ENCODE measurements around the gene RNF182. TPM values are rescaled to one million over a fixed set of nuclear protein-coding genes. Genes with fewer than 3 reads are reported as not detected.

The RNF182 gene
- total RNA-seq, 5 donors from 2014 or later (not counting 1 experiment from before 2014, with no cell fraction given): 0.16 to 0.49 (median 0.18) TPM; not detected in 2

DNA sequence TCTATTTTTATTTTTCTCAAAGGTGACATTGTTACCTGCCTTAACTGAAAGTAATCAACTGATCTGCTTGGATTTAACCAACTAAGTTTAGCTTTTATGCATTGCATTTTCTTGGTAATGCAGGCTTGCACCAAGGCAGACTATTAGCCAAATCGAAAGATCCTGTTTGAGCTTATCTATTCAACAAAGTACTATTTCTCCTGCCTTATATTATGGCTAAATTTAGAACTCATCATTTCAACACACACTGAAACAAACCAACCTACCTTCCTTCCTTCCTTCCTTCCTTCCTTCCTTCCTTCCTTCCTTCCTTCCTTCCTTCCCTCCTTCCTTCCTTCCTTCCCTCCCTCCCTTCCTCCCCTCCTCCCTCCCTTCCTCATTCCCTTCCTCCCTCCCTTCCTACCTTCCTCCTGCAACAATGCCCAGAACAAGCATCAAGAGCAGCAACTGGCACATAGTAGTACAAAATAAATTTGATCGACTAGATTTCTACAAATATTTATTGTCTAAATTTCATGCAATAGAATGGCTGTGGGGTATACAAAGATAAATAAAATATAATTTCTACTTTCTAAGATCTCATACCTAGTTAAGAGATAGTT lies 17.0 kb upstream of the RNF182 start:
- no peaks in the 10 kb centered on the region for H3K36me3 Mint-ChIP-seq
- ATAC-seq (replicated peaks in 1 of 4) (no peak), DNase-seq (no peak)
- H3K27ac ChIP-seq (ENCODE audit: low read length): no peak overlapping the region
- H3K4me1 Mint-ChIP-seq: peaks cover 0 to 7% (median 6%) of the 10 kb centered on the region in 3 donors
- H3K27me3 Mint-ChIP-seq: peaks cover 27 to 29% of the 10 kb centered on the region in 2 donors
- no peak overlapping the region for H3K4me3 ChIP-seq (ENCODE audit: control insufficient read depth in 1 of 2, extremely low read depth in 1 of 2, low read length in 1 of 2)
- H3K9me3 ChIP-seq: no peaks in the 10 kb centered on the region
- ChIA-PET POLR2A (no interaction called here), CTCF (interaction anchor here (0.7 to 2.2 kb wide), 11 partner anchors 15 to 1716 kb away, joined by 3 to 8 read pairs (median 4); no protein-coding TSS in a partner anchor)
- H3K9me3 Mint-ChIP-seq: no peaks in the 10 kb centered on the region
- peaks cover 0 to 17% of the 10 kb centered on the region in 2 experiments for H3K27me3 ChIP-seq (replicated peaks in 1 of 2; ENCODE audit: control insufficient read depth in 2 of 2, extremely low read depth in 1 of 2, insufficient read depth in 2 of 2, low read length in 1 of 2)
- H3K36me3 ChIP-seq (ENCODE audit: control insufficient read depth in 2 of 2, extremely low read depth in 1 of 2, insufficient read depth in 1 of 2, low read length in 1 of 2): no peaks in the 10 kb centered on the region
- peaks cover 0 to 2% of the 10 kb centered on the region in 2 experiments for H3K4me1 ChIP-seq (ENCODE audit: control insufficient read depth in 1 of 2, extremely low read depth in 1 of 2, insufficient read depth in 2 of 2, low read length in 2 of 2)
- no peak overlapping the region for H3K27ac Mint-ChIP-seq
- no peak overlapping the region for H3K4me3 Mint-ChIP-seq
- WGBS (ENCODE audit: insufficient coverage): 45% methylated on average over 1 of the region's 2 CpGs

DNA sequence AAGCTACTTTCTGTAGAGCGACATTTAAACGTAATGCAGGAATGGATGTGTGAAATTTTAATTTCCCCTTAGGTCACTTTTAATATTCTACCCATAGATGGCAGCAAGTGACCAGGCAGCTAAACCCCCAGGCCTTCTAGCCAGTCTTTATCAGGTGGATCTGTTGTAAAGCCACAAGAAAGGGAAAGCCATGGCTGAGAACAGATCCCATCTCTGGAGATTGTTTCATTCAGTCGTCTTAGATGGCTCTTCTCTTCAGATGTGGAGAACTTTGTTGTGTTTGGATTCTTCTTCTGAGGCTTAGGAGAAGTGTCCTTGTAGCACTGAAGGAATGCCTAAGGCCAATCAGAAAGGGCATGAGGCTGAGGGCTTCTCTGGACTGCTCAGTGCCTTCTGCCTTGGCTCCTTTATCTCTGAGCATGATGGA lies 15.8 kb upstream of the RNF182 start:
- Mint-ChIP-seq H3K4me1 (peaks cover 0 to 7% (median 6%) of the 10 kb centered on the region in 3 donors), H3K4me3 (no peak overlapping the region), H3K27me3 (peaks cover 19 to 21% of the 10 kb centered on the region in 2 donors), H3K27ac (no peak overlapping the region), H3K9me3 (no peaks in the 10 kb centered on the region), H3K36me3 (no peaks in the 10 kb centered on the region)
- ATAC-seq (replicated peaks in 1 of 4): peak; percentile 58 to 90 (median 62)
- peaks cover 0 to 2% of the 10 kb centered on the region in 2 experiments for H3K4me1 ChIP-seq (ENCODE audit: control insufficient read depth in 1 of 2, extremely low read depth in 1 of 2, insufficient read depth in 2 of 2, low read length in 2 of 2)
- no peaks in the 10 kb centered on the region for H3K9me3 ChIP-seq
- H3K27ac ChIP-seq (ENCODE audit: low read length): no peak overlapping the region
- no peak overlapping the region for H3K4me3 ChIP-seq (ENCODE audit: control insufficient read depth in 1 of 2, extremely low read depth in 1 of 2, low read length in 1 of 2)
- no CpG with 5 or more reads among the region's 3 CpGs for WGBS (ENCODE audit: insufficient coverage)
- ChIA-PET POLR2A (interaction anchor here in 1 of 2 donors (0.6 kb wide), 1 partner anchor 189 kb away, joined by 3 read pairs; no protein-coding TSS in a partner anchor), CTCF (interaction anchor here (0.8 to 2.2 kb wide), 14 partner anchors 11 to 1717 kb away, joined by 3 to 8 read pairs (median 4); no protein-coding TSS in a partner anchor)
- H3K36me3 ChIP-seq (ENCODE audit: control insufficient read depth in 2 of 2, extremely low read depth in 1 of 2, insufficient read depth in 1 of 2, low read length in 1 of 2): no peaks in the 10 kb centered on the region
- peak in 27 of 35 experiments; percentile 4 to 75 (median 19) for DNase-seq
- H3K27me3 ChIP-seq (replicated peaks in 1 of 2; ENCODE audit: control insufficient read depth in 2 of 2, extremely low read depth in 1 of 2, insufficient read depth in 2 of 2, low read length in 1 of 2): peaks cover 0 to 8% of the 10 kb centered on the region in 2 experiments

DNA sequence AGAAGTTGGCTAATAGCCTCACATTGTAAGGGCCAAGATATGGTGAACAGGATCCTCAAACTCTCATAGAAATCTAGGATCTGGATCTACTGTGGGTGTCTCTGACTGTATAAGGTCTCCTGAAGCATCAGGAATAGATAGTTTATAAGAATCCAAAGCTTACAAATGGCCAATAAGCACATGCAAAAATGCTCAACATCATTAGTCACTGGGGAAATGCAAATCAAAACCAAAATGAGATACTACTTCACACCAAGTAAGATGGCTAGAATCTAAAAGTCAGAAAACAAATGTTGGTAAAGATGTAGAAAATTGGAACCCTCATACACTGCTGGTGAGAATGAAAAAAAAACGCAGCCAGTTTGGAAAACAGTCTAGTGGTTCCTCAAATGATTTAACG lies 14.3 kb upstream of the RNF182 start:
- Mint-ChIP-seq H3K27ac (no peak overlapping the region), H3K9me3 (no peaks in the 10 kb centered on the region), H3K36me3 (no peaks in the 10 kb centered on the region), H3K4me1 (peaks cover 0 to 7% (median 6%) of the 10 kb centered on the region in 3 donors), H3K27me3 (peaks cover 9 to 27% of the 10 kb centered on the region in 2 donors), H3K4me3 (no peak overlapping the region)
- no peak for DNase-seq
- ATAC-seq (replicated peaks in 1 of 4): no peak
- CTCF ChIA-PET: interaction anchor here in 1 of 2 donors (0.8 to 1.0 kb wide), 2 partner anchors 14 to 134 kb away, joined by 3 read pairs; no protein-coding TSS in a partner anchor
- Histone ChIP-seq H3K4me1 (ENCODE audit: control insufficient read depth in 1 of 2, extremely low read depth in 1 of 2, insufficient read depth in 2 of 2, low read length in 2 of 2) (peaks cover 0 to 2% of the 10 kb centered on the region in 2 experiments), H3K27ac (ENCODE audit: low read length) (no peak overlapping the region), H3K9me3 (no peaks in the 10 kb centered on the region), H3K4me3 (ENCODE audit: control insufficient read depth in 1 of 2, extremely low read depth in 1 of 2, low read length in 1 of 2) (no peak overlapping the region), H3K27me3 (replicated peaks in 1 of 2; ENCODE audit: control insufficient read depth in 2 of 2, extremely low read depth in 1 of 2, insufficient read depth in 2 of 2, low read length in 1 of 2) (peaks cover 0 to 4% of the 10 kb centered on the region in 2 experiments), H3K36me3 (ENCODE audit: control insufficient read depth in 2 of 2, extremely low read depth in 1 of 2, insufficient read depth in 1 of 2, low read length in 1 of 2) (no peaks in the 10 kb centered on the region)
- POLR2A ChIA-PET: interaction anchor here in 1 of 2 donors (0.6 kb wide), 1 partner anchor 1726 kb away, joined by 3 read pairs; no protein-coding TSS in a partner anchor
- no CpG with 5 or more reads among the region's 2 CpGs for WGBS (ENCODE audit: insufficient coverage)

DNA sequence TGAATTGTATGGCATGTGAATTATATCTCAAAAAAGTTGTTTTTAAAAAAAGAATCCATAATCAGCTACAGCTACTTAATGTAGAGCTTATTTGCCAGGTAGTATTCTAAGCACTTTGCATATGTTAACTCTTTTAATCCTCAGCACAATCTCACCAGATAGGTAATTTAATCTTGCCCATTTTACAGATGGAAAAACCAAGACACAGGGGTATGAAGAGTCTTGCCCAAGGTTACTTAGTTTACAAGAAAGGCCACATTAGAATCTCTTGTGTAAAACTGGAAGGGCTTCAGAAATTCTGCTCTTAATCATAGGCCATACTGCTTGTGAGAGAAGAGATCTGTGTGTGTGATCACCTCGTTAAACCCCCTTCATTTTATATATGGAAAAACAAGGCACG lies 13.4 kb upstream of the RNF182 start:
- no CpG with 5 or more reads among the region's 2 CpGs for WGBS (ENCODE audit: insufficient coverage)
- ChIA-PET POLR2A (no interaction called here), CTCF (no interaction called here)
- Mint-ChIP-seq H3K4me3 (no peak overlapping the region), H3K36me3 (no peaks in the 10 kb centered on the region), H3K27ac (no peak overlapping the region), H3K27me3 (peaks cover 12 to 27% of the 10 kb centered on the region in 2 donors), H3K9me3 (no peaks in the 10 kb centered on the region), H3K4me1 (peaks cover 0 to 7% (median 6%) of the 10 kb centered on the region in 3 donors)
- DNase-seq (no peak), ATAC-seq (replicated peaks in 1 of 4) (no peak)
- Histone ChIP-seq H3K4me1 (ENCODE audit: control insufficient read depth in 1 of 2, extremely low read depth in 1 of 2, insufficient read depth in 2 of 2, low read length in 2 of 2) (peaks cover 0 to 2% of the 10 kb centered on the region in 2 experiments), H3K27ac (ENCODE audit: low read length) (no peak overlapping the region), H3K27me3 (replicated peaks in 1 of 2; ENCODE audit: control insufficient read depth in 2 of 2, extremely low read depth in 1 of 2, insufficient read depth in 2 of 2, low read length in 1 of 2) (peaks cover 0 to 5% of the 10 kb centered on the region in 2 experiments), H3K9me3 (no peaks in the 10 kb centered on the region), H3K4me3 (ENCODE audit: control insufficient read depth in 1 of 2, extremely low read depth in 1 of 2, low read length in 1 of 2) (no peak overlapping the region), H3K36me3 (ENCODE audit: control insufficient read depth in 2 of 2, extremely low read depth in 1 of 2, insufficient read depth in 1 of 2, low read length in 1 of 2) (no peaks in the 10 kb centered on the region)

DNA sequence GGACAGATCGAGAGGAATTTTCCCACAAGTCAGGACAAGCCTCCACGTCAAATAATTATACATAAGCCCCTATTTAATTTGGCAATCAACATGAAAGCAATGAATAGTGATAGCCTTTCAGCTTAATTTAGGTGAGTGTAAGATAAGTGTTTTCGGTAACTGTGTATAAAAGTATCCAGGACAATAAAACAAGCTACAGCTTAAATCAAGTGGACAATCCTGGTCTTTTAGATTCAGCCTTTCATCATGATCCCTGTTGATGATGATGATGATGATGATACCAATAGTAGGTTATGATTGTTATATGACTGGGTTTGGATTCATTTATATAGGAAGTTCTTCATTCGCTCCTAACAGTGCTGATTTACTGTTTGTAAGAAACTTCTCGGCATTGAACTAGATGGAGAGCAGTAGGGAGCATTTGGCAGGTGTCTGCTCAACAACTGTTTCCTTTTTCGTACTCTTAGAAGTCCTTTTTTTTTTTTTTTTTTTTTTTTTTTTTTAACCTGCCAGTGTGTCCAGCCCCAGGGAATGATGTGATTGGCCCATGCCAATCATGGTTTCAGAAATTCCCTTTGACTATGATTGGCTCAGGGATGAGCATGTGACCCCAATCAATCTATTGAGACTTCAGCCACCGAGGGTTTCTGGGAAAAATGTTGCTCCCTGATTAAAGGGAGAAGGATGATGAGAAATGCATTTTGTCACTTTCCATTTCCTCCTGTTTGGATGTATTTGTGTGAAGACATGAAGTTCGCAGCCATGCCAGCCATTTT lies 11.3 kb upstream of the RNF182 start:
- Histone ChIP-seq H3K4me3 (ENCODE audit: control insufficient read depth in 1 of 2, extremely low read depth in 1 of 2, low read length in 1 of 2) (no peak overlapping the region), H3K9me3 (no peaks in the 10 kb centered on the region), H3K4me1 (ENCODE audit: control insufficient read depth in 1 of 2, extremely low read depth in 1 of 2, insufficient read depth in 2 of 2, low read length in 2 of 2) (peaks cover 0 to 2% of the 10 kb centered on the region in 2 experiments), H3K27ac (ENCODE audit: low read length) (no peak overlapping the region), H3K36me3 (ENCODE audit: control insufficient read depth in 2 of 2, extremely low read depth in 1 of 2, insufficient read depth in 1 of 2, low read length in 1 of 2) (no peaks in the 10 kb centered on the region), H3K27me3 (replicated peaks in 1 of 2; ENCODE audit: control insufficient read depth in 2 of 2, extremely low read depth in 1 of 2, insufficient read depth in 2 of 2, low read length in 1 of 2) (peaks cover 0 to 4% of the 10 kb centered on the region in 2 experiments)
- WGBS (ENCODE audit: insufficient coverage): 92% methylated on average over 2 of the region's 8 CpGs
- no peak for DNase-seq
- Mint-ChIP-seq H3K27me3 (peaks cover 23 to 32% of the 10 kb centered on the region in 2 donors), H3K4me3 (no peak overlapping the region), H3K9me3 (no peaks in the 10 kb centered on the region), H3K4me1 (peaks cover 0 to 7% (median 6%) of the 10 kb centered on the region in 3 donors), H3K27ac (no peak overlapping the region), H3K36me3 (no peaks in the 10 kb centered on the region)
- POLR2A ChIA-PET: interaction anchor here in 1 of 2 donors (0.6 kb wide), 1 partner anchor 210 kb away, joined by 7 read pairs; no protein-coding TSS in a partner anchor
- no peak for ATAC-seq (replicated peaks in 1 of 4)
- CTCF ChIA-PET: interaction anchor here in 1 of 2 donors (0.8 kb wide), 1 partner anchor 292 kb away, joined by 7 read pairs; no protein-coding TSS in a partner anchor

DNA sequence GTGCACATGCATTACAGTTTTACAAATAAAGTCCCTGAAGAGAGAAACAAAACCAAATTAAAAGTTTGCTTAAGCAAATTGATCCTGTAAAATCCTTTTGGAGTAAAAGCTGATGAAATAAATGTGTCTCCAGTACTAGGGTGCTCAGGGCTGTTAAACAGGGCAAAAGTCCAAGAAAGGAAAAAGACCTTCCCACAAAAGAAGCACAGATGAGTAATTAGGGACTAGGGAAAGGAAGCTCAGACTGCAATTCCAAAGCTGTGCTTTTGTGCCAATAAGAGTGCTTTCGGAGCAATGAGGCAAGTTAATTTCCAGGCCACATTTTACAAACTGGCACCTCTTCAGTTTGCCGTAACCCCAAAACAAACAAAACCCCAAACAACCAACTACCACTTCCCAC lies 10.4 kb upstream of the RNF182 start:
- H3K4me1 ChIP-seq (ENCODE audit: control insufficient read depth in 1 of 2, extremely low read depth in 1 of 2, insufficient read depth in 2 of 2, low read length in 2 of 2): no peaks in the 10 kb centered on the region
- ChIA-PET POLR2A (interaction anchor here in 1 of 2 donors (0.6 kb wide), 1 partner anchor 1231 kb away, joined by 3 read pairs; no protein-coding TSS in a partner anchor), CTCF (interaction anchor here in 1 of 2 donors (1.0 kb wide), 1 partner anchor 13 kb away, joined by 4 read pairs; no protein-coding TSS in a partner anchor)
- no peak overlapping the region for H3K27ac ChIP-seq (ENCODE audit: low read length)
- 100% methylated on average over 1 of the region's 2 CpGs for WGBS (ENCODE audit: insufficient coverage)
- Mint-ChIP-seq H3K27me3 (peaks cover 23 to 30% of the 10 kb centered on the region in 2 donors), H3K36me3 (no peaks in the 10 kb centered on the region), H3K4me1 (peaks cover 0 to under 1% (median 0%) of the 10 kb centered on the region in 3 donors), H3K27ac (no peak overlapping the region), H3K9me3 (no peaks in the 10 kb centered on the region), H3K4me3 (no peak overlapping the region)
- H3K36me3 ChIP-seq (ENCODE audit: control insufficient read depth in 2 of 2, extremely low read depth in 1 of 2, insufficient read depth in 1 of 2, low read length in 1 of 2): no peaks in the 10 kb centered on the region
- H3K4me3 ChIP-seq (ENCODE audit: control insufficient read depth in 1 of 2, extremely low read depth in 1 of 2, low read length in 1 of 2): no peak overlapping the region
- peaks cover 0 to 4% of the 10 kb centered on the region in 2 experiments for H3K27me3 ChIP-seq (replicated peaks in 1 of 2; ENCODE audit: control insufficient read depth in 2 of 2, extremely low read depth in 1 of 2, insufficient read depth in 2 of 2, low read length in 1 of 2)
- ATAC-seq (replicated peaks in 1 of 4): no peak
- H3K9me3 ChIP-seq: no peaks in the 10 kb centered on the region
- DNase-seq: no peak

Data from T-cell (primary cell).